NCI-H1105 treated with DMSO at 0.1 percent for 48 hours (cell line): ENCODE measurements around the gene IQSEC1.

Experiments
- DNase-seq: peaks from one replicate; lab custom pipeline; 2025; lab: John Stamatoyannopoulos, UW

IQSEC1 gene

DNA sequence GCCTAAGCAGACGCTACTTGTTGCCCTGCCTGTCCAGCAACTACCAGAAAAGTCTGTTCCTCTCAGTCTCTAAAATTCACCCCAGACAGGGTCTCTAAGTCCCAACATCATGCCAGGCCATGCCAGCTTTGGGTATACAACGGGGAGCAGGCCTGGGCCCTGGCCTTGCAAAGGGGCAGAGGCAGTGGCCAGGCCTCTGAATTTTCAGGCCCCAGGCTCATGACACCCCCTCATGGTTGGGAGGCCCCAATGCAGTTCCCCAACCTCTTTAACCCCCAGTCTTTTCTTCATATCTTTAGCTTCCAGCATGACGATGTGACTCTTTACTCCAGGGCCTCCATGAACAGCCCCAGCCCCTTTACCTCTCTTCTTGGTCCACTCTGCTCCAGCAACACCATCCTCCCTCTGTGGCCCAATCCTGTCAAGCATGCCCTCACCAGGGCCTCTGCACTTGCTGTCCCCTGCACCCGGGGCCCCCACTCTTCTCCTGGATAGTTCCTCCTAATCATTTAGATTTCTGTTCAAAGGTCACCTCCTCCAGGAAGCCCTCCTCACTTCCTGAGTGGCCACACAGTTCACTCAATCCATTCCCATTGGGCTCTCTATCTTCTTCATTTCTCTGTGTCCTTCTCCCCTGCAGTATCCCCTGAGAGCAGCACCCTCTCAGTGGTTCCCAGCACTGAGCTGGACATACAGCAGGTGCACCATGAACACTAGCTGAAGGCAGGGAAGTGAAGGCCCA, 4.8 kb downstream of the IQSEC1 start:
- DNase-seq = no peak

DNA sequence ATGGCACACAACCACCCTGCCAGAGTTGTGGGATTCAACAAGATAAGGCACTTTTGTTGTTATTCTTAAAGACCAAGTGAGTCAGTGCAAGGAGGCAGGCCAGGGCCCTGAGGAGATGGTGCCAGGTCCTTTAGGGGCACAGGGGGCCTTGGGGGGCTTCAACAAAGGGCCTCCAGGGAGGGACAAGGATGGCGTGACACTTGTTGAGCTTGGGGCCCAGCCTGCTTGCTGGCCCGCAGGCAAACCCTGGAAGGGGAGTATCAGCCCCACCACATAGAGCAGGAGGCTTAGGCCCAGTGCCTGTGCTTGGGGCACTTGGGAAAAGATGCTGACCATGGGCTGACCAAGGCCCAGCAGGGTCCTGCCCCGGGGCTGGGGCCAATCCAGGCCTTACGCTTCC, 5.5 kb downstream of the IQSEC1 start:
- no peak for DNase-seq

DNA sequence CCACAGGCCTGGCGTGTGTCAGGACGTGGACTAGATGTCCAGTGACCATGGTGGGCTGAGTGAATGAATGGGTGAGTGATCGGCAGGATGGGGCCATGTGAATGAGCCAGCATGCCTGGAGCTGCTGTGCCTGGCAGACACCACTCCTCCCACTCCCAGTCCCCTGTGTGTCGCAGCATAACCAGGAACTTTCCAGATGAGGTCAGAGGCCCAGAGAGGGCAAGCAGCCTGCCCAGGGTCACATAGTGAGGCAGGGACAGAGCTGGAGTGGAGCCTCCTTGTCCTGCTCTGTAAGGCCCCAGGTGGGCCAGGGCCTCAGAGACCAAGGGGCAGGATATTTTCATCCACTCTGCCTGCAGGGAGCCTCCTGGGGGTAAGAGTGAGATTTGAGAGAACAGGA, 6.4 kb downstream of the IQSEC1 start:
- no peak for DNase-seq

DNA sequence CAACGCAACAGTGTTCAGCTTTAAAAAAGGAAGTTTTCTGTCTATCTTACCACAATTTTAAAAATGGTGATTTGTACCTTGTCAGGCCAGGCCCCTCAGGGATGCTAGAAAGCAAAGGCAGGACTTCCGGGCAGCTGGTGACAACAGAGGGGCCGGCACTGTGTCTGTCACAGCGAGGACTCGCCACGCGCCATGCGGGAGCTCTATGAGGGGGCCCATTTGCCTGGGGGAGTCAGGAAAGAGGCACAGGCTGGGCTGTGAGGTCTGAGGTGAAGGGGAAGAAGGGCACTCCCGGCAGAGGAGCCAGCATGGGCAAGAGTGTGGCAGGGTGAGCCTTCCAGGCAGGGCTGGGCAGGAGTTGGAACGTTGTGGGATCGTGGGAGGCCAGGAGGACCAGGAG, 7.0 kb downstream of the IQSEC1 start:
- DNase-seq = no peak

DNA sequence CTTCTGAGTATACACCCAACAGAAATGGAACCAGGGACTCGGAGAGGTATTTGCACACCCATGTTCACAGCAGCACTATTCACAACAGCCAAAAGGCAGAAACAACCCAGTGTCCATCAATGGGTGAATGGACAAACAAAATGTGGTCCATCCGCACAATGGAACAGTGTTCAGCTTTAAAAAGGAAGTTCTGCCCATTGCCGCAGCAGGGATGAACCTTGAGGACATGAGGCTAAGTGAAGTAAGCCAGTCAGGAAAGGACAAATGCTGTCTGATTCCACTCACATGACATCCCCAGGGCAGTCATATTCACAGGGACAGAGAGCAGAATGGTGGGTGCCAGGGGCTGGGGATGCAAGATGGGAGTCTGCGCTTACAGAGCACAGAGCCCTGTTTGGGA, 7.5 kb downstream of the IQSEC1 start:
- no peak for DNase-seq

DNA sequence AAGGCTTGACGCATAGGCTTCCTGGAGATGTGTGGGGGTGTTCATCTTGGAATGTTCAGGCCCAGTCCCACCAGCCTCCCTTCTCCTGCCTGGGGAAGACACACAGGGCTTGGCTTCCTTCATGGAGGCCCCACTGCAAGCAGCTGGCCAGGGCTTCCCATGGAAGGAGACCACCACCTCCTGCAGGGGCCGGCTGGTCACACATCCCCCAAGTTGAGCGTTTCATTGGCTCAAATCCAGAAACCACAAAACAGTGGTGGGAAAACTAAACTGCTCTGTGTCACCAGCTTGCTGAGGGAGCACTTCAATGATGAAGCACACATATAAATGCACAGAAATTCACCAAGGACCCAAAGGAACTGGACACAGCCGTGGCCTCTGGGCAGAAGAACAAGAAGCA, 8.3 kb downstream of the IQSEC1 start:
- no peak for DNase-seq

DNA sequence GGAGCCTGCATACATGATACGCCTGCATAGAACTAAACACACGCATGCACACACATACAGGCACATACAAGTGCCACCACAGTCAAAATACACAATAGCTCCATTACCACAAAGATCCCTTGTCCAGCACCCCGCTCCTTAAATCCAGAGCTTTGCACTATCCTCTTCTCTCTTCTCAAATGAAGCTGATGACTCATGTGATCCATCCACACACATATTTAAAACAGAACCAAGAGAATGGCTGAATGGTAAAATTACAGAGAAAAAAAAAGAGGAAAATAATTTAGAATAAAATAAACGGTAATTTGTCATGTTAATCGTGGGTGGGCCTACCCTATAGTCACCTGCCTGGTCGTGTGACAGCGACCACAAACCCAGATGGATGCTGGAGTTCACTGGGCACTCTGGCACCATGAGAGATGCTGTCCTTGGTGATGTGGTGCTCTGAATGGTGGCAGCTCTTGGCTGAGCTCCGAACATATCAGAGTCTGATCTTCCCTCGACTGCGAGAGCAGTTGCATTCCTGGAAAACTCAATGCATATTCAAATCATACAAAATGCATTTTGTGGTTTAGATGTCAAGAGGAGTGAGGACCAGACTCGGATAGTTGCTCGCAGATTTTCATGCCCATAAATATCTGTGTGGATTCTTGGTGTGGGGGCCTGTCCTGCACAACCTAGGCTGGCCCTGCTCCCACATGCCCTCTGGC, 8.9 kb downstream of the IQSEC1 start:
- no peak for DNase-seq

DNA sequence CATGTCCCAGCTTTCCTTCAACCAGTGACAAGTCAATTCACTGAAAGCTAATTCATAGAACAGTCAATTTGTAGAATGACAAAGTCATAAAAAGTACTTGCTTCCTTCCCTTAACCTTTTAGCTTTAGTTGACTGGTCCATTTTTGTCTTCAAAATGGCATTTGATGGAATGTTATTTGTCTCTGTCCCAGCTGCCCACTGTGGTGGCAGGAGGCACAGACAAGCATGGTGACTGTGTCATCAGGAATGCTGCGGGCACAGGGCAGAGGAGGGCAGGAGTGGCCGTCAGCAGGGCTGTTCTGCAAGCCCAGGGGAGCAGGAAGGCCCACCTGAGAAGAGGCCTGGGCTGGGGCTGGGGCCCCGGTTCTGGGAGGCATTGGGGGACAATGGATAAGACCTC, 10.0 kb downstream of the IQSEC1 start:
- DNase-seq = no peak

DNA sequence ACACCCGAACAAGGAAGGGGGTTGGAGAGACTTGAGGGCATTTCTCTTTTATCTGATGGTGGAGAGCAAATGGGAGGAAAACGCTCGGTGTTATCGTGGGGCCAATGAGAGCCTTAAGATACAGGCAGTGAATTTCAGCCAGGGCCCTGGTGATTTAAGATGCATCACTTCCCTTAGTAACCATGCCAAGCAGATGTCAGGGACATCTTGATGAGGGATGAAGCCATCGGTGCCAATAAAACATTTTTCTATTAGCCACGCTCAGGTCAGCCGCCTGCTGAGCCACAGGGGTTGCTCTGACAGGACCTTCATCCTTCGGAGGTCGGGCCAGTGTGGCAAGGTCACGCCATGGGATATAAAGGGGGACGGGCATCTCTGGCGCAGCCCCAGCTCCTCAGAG, 10.6 kb downstream of the IQSEC1 start:
- DNase-seq = no peak

DNA sequence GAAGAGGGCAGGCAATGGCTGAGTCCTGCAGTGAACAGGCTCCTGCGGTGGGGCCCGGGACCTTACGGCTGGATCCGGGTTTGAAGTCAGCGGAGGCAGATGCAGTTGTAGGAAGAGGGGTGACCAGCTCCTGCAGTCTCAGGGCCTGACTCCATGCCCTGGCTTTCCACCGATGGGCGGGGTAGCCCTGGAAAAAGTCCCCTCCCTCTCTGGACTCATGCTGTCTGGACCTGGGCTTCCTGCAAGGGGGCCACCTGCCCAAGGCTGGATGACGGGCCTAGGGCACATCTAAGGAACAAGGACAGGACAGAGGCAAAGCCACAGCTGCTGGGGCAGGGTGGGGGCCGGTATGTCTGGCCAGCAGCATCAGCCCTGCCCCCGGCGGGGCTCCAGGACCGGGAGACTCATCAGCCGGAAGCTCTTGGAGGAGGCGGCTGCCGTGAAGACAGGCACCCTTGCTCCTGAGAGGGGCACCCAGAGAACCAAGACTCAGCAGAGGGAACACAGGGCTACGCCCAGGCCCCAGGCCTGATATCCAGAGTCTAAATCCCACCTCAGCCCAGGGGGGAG, 12.8 kb downstream of the IQSEC1 start:
- no peak for DNase-seq

DNA sequence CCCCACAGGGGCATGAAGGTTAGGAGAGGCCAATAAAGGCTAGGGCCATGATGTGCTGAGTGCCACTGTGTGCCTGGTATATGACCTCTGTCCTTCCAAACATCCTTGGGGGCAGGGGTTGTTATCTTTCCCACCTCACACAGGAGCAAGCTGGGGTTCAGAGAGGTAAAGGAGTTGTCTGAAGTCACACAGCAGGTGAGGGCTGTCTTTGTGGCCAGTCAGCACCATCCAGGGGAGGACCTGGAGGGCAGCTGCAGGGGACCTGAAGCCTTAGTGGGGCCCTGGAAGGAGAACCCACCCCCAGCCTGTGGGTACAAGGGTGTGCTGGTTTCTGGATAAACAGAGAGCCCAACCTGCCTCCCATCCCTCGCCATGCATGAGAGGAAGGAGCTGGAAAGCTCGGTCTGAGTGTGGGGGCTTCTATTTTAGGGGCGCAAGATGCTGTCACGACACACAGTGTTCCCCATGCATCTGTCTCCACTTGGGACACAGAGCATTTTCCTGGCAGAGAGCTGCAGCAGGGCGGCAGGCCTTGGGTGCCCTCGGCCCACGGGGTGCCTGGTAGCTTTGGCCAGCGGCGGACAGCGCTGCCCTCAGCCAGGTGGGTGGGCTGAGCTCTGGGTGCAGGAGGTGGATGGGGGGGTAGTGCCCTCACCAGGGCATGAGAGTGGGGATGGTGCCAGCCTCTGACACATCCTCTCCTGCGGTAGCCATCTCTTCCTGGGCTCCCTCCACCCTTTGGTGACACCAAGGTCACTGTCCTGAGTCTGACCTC, 14.7 kb downstream of the IQSEC1 start:
- no peak for DNase-seq

DNA sequence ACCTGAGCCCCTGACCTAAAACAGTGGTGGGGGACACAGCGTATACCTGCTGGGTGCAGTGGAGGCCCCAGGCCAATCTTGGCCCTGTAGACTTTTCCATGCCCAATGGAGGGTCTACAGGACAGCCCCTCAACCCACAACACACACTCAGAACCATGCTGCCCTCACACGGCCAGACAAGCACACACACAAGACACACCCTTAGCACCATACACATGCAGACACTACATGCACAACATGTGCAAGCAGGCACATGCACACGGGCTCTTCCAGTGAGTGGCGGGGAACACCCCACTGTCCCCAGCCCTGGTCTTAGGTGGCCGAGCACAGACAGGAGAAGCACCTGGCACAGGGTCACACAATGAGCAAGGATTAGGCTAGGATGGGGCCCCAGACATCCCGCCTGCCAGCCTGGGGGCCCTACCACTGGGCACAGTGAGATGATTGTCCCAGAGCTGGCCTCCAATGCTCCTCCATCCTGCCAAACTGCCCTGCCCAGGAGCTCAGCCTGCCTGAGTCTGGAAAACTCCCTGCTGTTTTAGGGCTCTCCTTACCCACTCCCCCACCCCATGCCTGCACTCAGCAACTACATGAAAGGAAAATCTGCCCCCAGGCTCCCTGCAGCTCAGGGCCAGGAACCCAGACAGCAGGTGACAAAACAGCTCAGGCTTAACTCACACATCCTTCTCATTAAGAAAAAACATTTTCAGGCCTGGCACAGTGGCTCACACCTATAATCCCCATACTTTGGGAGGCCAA, 15.8 kb downstream of the IQSEC1 start:
- DNase-seq = no peak

DNA sequence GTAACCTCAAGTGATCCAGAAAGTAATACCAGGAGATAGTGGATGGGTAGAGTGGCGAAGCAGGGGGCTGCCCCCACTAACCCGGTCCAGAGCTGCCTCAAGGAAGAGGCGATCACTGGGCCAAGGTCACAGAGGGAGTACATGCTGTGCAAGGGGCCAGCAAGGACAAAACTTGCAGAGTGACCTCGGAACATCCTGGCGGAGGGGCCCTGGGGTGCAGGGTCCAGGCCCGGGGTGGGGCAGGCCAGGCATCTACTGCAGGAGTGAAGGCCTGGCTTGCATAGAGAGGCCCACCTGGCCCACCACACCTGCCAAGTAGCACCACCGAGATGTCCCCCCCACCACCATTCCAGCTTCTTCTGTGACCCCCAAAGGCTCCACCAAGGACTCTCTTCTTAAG, 17.6 kb downstream of the IQSEC1 start:
- DNase-seq = no peak

DNA sequence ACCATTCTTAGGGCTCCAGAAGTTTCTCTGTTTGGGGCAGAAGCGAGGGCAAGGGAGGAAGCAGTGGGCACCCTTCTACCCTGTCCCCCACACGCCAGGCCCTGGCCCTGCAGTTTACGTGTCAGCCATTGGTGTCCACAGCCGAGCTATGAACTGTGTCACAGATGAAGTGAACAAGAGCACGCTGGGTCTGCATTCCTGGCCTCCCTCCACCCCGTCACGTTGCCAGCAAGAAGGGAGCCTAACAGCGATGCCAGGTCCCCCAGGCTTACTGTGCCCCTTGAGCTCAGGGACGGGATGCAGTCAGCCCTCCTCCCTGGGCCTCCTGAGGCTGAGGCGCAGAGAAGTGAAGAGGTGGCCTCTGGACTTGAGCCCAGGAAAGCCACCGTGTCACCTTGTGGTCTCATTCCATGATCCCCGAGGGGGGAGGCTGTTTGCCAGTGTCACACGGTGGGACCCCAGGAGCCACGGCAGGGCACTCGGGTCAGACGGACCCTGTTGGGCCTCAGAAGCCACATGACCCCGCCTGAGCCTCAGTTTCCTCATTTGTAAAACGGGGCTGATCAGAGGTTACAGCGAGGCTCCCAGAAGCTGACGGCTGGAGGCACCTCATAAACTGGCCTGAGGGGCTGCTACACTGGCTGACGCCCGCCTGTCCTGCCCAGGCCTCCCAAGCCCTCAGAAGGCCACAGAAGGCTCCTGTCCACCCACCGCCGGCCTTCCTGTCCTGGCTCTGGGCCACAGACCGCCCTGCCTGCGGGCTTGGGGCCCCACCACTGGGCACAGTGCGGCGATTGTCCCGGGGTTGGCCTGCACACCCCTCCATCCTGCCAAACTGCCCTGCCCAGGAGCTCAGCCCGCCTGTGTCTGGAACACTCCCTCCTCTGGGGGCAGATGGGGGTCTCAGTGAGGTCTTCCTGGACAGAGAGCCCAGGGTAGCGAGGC, 18.6 kb downstream of the IQSEC1 start:
- no peak for DNase-seq

DNA sequence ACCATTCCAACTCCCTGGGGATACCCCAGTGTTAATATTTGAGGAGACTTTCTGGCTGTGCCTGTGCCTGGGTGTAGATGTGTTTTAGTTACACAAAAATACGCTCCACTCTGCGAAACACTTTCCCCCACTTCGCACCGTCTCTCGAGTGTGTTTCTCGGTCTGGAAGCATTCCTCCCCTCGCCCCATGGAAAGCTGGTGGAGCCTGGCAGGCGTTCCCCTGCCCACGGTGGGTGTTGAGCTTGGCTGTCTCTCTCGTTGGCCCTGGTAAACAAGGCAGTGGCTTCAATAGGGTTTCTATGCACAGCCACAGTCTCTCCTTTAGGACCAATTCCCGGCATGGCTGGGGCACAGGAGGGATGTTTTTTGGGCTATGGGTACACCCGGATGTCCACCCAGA, 19.3 kb downstream of the IQSEC1 start:
- no peak for DNase-seq

DNA sequence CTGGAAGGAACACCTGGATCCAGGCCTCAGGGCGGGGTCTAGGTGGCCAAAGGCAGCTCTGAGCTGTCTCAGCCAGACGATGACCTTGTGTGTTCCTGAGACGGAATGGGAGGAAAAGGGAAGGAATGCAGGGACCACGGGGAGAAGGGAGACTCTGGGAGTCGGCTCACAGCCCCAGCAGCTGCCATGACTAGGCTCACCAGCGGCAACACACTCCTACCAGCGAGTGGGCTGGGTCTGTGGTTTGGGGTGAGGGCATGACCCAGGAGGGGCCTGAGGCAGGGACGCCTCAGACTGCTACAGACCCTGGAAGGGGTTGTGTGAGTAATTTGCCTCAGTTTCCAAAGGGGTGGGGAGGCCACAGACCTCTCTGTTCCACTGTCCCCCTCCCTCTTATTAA, 19.8 kb downstream of the IQSEC1 start:
- no peak for DNase-seq

DNA sequence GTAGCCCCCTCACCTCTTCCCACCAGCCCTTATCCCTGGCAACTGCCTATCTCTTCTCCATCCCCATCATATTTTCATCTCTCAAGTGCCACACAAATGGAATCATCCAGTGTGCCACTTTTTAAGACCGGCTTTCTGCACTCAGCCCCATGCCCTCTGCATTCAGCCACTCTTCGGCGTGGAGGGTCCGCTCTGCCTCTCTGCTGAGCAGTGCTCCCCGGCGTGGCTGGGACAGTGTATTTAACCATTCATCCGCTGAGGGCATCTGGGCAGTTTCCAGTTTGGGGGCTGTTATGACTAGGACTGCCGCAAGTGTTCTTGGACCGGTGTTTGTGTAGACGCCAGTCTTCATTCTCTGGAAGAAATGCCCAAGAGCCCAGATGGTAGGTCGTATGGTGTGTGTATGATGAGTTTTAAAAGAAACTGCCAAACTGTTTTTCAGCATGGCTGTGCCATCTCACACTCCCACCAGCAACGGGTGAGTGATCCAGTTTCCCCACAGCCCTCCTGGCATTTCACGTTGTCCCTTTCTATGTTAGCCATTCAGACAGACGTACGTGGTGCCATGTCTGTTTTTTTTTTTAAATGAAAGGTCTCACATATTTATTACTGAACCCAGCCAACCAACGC, 20.9 kb downstream of the IQSEC1 start:
- no peak for DNase-seq

DNA sequence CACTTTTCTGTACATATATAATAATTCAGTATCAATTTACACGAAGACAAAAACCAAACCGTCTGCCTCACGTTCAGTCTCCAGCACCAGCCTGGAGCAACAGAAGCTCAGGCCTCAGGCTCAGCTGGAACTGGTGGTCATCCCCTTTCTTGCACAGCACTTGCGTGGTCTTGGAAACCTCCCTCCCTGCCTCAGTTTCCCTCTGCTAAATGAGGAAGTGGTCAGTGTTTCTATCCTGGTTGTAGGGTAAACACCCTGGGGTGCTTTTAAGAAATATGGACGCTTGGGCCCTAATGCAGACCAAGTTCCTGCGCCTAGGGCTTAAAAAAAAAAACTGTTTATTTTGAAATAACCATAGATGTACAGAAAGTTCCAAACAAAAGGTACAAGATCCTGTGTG, 21.6 kb downstream of the IQSEC1 start:
- no peak for DNase-seq

DNA sequence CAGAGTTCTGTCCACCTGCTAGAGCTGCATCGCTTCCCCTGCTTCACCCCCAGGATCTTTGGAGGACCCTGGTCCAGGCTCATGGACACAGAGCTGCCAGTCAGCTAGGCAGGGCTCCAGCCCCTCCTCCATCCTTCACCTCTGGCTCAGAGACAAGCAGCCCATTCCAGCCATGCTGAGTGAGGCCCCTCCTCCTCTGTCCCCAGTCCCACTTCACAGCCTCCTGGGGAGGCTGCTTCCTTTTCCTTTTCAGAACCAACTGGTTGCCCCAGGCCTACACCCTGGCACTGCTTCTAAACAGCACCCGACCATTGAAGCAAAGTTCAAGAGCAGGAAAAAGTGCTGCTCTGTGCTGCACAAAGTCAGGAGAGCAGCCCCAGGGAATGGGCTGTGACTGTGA, 22.2 kb downstream of the IQSEC1 start:
- DNase-seq = no peak

DNA sequence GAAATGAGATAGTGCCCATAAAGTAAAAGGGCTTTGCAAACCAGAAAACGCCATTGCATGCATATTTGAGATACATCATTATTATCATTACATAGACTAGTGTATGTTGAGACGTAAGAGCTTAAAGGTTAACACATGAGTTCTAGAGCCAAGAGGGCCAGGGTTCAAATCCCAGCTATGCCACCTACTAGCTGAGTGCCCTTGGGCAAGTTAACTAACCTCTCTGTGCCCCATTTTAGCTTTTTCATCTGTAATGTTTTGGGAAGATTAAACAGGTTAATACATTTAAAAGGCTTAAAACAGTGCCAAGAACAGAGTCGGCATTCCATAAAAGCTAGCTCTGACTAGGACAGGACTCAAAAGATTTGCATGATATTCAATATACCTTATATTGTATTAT, 22.8 kb downstream of the IQSEC1 start:
- no peak for DNase-seq
